ENCODE data around the gene ZNF273.
A peak's percentile ranks its signal among the peaks of the same experiment; 100 is the strongest.
"Not testable (repeated sequence)": the region's sequence is repeated elsewhere in the genome, so short reads cannot be mapped to it uniquely, and the experiment has no call there.

The ZNF273 gene

DNA sequence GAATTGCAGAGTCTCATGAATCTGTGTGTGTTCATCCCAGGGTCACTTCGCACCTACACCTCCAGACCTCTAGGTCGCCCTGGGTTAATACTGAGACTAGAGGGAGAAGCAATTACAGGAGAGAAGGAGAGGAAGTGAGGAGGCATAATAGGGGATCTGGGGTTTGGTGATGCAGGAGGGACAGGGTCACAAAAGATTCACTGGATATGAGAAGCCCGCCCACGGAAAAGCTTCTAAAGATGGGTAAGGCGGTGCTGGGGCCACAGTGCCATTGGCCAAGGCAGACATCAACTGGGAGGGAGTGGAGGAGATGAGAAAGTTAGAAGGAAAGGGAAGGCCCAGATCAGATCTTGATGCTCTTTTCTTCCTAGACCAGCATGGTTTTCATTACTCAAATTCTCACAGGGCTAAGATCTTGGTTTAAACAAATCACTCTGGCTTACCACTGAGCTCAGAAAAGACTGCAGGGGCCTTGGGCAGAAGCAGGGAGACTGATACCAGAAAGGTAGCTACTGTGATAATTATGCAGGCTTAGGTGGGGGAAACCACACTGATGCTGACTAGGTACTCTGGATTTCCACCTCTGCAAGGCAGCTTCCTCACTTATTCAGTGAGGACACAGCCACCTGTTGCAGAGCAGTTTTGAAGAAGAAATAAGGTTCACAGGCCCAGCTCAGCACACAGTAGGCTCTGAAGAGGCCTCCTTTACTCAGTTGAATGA, 17.4 kb upstream of the ZNF273 start:
- Histone ChIP-seq H3K4me3 (ENCODE audit: low read length) (no peak overlapping the region), H3K9me3 (ENCODE audit: control insufficient read depth, low read length) (no peaks in the 10 kb centered on the region), H3K36me3 (ENCODE audit: control insufficient read depth, insufficient read depth, low read length, severe bottlenecking) (no peaks in the 10 kb centered on the region), H3K27me3 (replicated peaks; ENCODE audit: control insufficient read depth, insufficient read depth, low read length) (peaks cover 35% of the 10 kb centered on the region), H3K9ac (ENCODE audit: low read length) (no peak overlapping the region), H3K4me1 (ENCODE audit: control insufficient read depth, insufficient read depth, low read length) (peaks cover 17% of the 10 kb centered on the region)
- DNase-seq (ENCODE audit: low read depth), result no peak

DNA sequence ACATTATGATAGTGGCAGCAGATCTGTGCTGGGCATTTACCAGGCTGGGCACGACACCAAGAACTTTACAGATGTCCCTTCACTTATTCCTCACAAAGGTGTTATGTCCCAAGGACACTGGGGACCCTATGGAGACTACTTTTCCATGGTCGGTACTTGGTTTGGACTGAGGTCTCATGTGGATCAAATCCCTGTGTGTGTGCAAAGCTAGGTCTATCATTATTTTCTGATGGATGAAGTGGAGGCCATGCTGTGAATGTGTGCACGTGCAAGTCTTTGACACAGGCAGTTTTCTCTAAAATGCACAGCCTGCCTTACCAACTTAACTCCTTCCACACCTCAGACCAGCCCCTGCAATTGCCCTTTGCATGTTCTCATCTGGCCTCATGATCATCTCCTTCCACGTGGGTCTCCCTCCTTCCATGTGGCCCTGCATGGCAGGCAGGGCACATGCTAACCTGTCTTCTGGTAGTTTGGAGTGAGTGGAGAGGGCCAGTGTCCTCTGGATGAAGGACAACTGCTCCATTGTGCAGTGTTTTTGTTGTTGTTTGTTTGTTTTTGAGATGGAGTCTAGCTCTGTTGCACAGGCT, 16.0 kb upstream of the ZNF273 start:
- no peaks in the 10 kb centered on the region for H3K36me3 ChIP-seq (ENCODE audit: control insufficient read depth, insufficient read depth, low read length, severe bottlenecking)
- H3K9me3 ChIP-seq (ENCODE audit: control insufficient read depth, low read length), result no peaks in the 10 kb centered on the region
- peaks cover 35% of the 10 kb centered on the region for H3K27me3 ChIP-seq (replicated peaks; ENCODE audit: control insufficient read depth, insufficient read depth, low read length)
- H3K9ac ChIP-seq (ENCODE audit: low read length), result no peak overlapping the region
- peaks cover 16% of the 10 kb centered on the region for H3K4me1 ChIP-seq (ENCODE audit: control insufficient read depth, insufficient read depth, low read length)
- no peak overlapping the region for H3K4me3 ChIP-seq (ENCODE audit: low read length)
- DNase-seq (ENCODE audit: low read depth), result no peak

DNA sequence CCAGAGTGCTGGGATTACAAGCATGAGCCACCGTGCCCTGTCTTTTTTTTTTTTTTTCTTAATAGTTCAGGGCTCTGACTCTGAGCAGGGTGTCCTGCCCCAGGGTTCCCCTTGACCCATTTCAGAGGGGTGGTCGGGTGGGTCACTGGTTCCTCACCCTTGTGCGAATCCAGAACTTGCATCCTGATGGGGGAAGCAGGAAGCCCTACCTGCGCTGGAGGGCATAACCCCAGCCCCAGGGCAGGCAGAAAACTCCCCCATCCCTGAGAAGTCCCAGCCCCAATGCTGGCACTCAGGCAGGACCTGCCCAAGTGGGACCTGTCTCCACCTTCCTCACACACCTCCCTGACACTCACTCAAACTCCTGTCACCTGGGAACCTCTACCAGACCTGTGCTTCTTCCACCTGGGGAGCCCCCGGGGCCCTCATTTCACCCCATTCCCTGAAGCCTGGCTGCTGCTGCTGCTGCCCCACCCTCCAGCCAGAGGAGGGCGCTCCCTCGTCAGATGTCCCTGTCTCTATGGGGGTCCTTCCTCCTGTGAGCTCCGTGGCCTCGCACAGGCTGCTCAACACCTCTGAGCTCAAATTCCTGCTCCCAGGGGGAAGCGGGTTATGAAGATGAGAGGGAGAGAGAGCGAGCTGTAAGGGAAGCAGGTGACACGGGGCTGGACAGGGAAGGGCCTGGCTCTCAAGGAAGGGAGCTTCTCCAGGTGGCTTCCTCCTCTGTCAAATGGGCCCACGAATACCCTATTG, 15.1 kb upstream of the ZNF273 start:
- H3K4me3 ChIP-seq (ENCODE audit: low read length), result peak overlapping the region; percentile 74
- no peaks in the 10 kb centered on the region for H3K9me3 ChIP-seq (ENCODE audit: control insufficient read depth, low read length)
- peaks cover 9% of the 10 kb centered on the region for H3K4me1 ChIP-seq (ENCODE audit: control insufficient read depth, insufficient read depth, low read length)
- no peak for DNase-seq (ENCODE audit: low read depth)
- H3K9ac ChIP-seq (ENCODE audit: low read length), result no peak overlapping the region
- H3K27me3 ChIP-seq (replicated peaks; ENCODE audit: control insufficient read depth, insufficient read depth, low read length), result peaks cover 35% of the 10 kb centered on the region
- no peaks in the 10 kb centered on the region for H3K36me3 ChIP-seq (ENCODE audit: control insufficient read depth, insufficient read depth, low read length, severe bottlenecking)

DNA sequence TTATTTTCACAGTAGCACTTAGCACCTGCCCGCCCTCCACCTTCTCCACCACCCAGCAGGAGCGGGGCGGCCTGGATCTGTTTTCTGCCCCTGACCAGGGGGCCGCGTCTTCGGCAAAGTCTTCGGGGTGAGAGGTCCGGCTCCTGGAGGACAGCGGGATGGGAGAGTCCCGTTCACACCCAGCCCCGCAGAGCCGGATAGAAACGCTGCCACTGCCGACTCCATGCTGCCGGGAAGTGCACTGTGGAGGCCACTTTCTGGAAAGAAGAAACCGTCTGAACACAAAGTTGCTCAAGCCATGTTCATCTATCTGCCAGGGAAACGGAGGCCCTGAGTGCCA, 14.5 kb upstream of the ZNF273 start:
- peak overlapping the region; percentile 63 for H3K9ac ChIP-seq (ENCODE audit: low read length)
- peaks cover 33% of the 10 kb centered on the region for H3K27me3 ChIP-seq (replicated peaks; ENCODE audit: control insufficient read depth, insufficient read depth, low read length)
- no peaks in the 10 kb centered on the region for H3K36me3 ChIP-seq (ENCODE audit: control insufficient read depth, insufficient read depth, low read length, severe bottlenecking)
- DNase-seq (ENCODE audit: low read depth), result no peak
- H3K4me3 ChIP-seq (ENCODE audit: low read length), result peak overlapping the region; percentile 74
- no peaks in the 10 kb centered on the region for H3K9me3 ChIP-seq (ENCODE audit: control insufficient read depth, low read length)
- peaks cover 9% of the 10 kb centered on the region for H3K4me1 ChIP-seq (ENCODE audit: control insufficient read depth, insufficient read depth, low read length)

DNA sequence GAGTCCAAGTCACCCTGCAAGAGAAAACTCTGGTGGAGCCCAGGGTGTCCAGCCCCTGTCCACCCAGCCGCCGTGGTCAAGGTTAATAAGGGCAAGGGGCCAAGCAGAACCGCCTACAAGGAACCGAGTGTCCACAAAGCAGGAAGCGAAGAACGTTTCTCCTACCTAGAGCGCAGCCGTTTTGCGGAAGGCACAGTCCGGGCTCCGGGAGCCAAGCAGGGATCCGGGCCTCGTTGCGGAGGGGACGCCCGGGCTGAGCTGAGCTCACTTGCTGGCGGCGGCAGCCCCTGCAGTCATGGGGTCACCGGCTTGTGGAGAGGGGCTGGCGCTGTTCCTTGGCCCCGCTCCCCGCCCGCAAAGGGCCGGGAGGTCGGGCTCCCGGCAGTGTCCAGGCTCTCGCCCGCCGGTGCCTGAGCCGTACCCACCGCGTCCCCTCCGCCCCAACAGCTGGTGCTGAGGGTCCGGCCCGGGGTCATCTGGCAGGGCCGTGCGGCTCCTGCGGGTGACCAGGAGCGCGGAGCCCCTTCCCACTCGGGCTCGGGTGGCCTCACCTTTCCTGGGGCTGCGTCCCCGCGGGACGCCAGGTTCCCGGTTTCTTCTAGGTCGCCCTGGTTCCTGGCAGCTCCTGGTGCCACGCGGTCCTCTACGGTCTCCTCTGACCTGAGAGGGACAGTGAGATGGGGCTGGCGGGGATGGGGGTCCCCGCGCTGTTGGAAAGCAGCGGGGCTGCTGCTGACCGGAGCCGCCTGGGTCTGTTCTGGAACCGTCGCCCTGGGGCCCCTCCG, 14.0 kb upstream of the ZNF273 start:
- H3K9me3 ChIP-seq (ENCODE audit: control insufficient read depth, low read length), result no peaks in the 10 kb centered on the region
- H3K9ac ChIP-seq (ENCODE audit: low read length), result peak overlapping the region; percentile 63
- H3K27me3 ChIP-seq (replicated peaks; ENCODE audit: control insufficient read depth, insufficient read depth, low read length), result peaks cover 28% of the 10 kb centered on the region
- peak overlapping the region; percentile 74 for H3K4me3 ChIP-seq (ENCODE audit: low read length)
- H3K36me3 ChIP-seq (ENCODE audit: control insufficient read depth, insufficient read depth, low read length, severe bottlenecking), result no peaks in the 10 kb centered on the region
- DNase-seq (ENCODE audit: low read depth), result peak; percentile 32
- peaks cover 9% of the 10 kb centered on the region for H3K4me1 ChIP-seq (ENCODE audit: control insufficient read depth, insufficient read depth, low read length)

DNA sequence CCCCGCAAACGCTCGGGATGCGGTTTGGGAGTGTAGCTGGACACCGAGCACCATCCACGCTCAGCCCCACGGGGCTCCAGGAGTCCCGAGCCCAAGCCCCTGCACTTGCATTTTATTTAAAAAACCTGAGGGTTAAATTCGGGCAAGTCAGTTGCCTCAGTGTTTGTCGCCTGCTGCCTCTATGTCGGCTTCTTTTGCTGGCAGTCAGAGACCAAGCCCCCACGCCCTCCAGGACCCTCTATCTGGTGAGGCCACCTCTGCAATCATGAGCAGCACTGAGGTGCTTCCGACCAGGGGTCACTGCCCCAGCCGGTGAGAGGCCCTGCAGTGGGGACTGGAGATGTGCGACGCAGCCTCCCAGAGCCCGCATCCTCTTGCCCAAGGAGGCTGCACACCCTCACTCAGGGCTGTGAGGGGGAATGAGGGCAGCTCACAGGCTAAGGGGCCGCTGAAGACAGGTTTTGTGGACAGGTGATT, 13.3 kb upstream of the ZNF273 start:
- no peak for DNase-seq (ENCODE audit: low read depth)
- Histone ChIP-seq H3K4me3 (ENCODE audit: low read length) (no peak overlapping the region), H3K27me3 (replicated peaks; ENCODE audit: control insufficient read depth, insufficient read depth, low read length) (peaks cover 28% of the 10 kb centered on the region)

DNA sequence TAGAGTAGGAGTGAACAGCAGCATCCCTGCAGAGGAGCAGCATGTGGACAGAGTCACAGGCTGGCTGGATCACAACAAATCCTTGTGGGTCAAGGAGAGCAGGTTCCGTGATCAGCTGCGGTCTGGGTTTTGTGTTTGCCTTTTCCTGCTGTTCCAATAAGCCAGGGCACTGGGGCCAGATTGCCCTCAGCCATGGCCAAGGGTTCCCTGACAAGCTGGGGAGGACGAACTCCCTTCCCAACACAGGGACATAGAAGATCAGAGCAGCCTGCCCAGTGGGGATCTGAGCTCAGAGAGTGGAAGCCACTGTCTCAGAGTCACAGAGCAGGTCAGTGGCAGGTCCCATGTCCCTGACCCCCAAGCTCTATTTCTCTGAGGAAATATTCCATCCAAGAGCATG, 12.8 kb upstream of the ZNF273 start:
- H3K9ac ChIP-seq (ENCODE audit: low read length); H3K9me3 ChIP-seq (ENCODE audit: control insufficient read depth, low read length); H3K4me3 ChIP-seq (ENCODE audit: low read length); H3K36me3 ChIP-seq (ENCODE audit: control insufficient read depth, insufficient read depth, low read length, severe bottlenecking); H3K4me1 ChIP-seq (ENCODE audit: control insufficient read depth, insufficient read depth, low read length); DNase-seq (ENCODE audit: low read depth): not testable (repeated sequence)
- peaks cover 28% of the 10 kb centered on the region for H3K27me3 ChIP-seq (replicated peaks; ENCODE audit: control insufficient read depth, insufficient read depth, low read length)

More for the DNA sequence above, 13.3 kb upstream of the ZNF273 start:
- H3K9ac ChIP-seq (ENCODE audit: low read length), result no peak overlapping the region
- peaks cover 9% of the 10 kb centered on the region for H3K4me1 ChIP-seq (ENCODE audit: control insufficient read depth, insufficient read depth, low read length)
- H3K9me3 ChIP-seq (ENCODE audit: control insufficient read depth, low read length), result no peaks in the 10 kb centered on the region
- no peaks in the 10 kb centered on the region for H3K36me3 ChIP-seq (ENCODE audit: control insufficient read depth, insufficient read depth, low read length, severe bottlenecking)

DNA sequence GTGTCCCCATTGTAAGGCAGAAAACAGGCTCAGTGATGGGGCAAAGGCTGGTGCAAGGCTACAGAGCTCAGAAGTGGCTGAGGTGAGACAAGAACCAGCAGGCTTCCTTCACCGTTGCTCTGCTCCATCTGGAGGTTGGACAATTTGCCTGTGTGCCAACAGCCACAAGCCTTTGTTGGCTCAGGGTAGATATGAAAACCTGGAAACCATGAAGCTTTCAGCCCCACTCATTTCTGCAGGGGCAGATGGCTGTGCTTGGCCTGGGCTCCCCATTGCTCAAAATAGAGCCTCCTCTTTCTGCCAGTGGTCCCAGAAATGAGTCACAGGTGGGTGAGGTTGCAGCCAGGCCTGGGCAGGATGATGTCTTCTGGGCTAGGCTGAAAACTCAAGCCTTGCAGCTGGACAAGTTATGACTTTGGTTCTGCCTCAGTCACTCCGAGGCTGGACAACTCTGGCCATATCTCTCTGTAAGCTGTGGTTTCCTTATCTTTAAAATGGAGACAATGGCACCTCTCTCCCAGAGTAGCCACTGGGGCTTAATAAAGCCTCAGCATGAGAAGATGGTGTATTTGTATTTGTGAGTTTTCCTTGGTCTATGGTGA, 12.2 kb upstream of the ZNF273 start:
- H3K9me3 ChIP-seq (ENCODE audit: control insufficient read depth, low read length), result no peaks in the 10 kb centered on the region
- H3K9ac ChIP-seq (ENCODE audit: low read length), result no peak overlapping the region
- no peak overlapping the region for H3K4me3 ChIP-seq (ENCODE audit: low read length)
- no peak for DNase-seq (ENCODE audit: low read depth)
- no peaks in the 10 kb centered on the region for H3K36me3 ChIP-seq (ENCODE audit: control insufficient read depth, insufficient read depth, low read length, severe bottlenecking)
- H3K4me1 ChIP-seq (ENCODE audit: control insufficient read depth, insufficient read depth, low read length), result peaks cover 9% of the 10 kb centered on the region
- H3K27me3 ChIP-seq (replicated peaks; ENCODE audit: control insufficient read depth, insufficient read depth, low read length), result peaks cover 28% of the 10 kb centered on the region

DNA sequence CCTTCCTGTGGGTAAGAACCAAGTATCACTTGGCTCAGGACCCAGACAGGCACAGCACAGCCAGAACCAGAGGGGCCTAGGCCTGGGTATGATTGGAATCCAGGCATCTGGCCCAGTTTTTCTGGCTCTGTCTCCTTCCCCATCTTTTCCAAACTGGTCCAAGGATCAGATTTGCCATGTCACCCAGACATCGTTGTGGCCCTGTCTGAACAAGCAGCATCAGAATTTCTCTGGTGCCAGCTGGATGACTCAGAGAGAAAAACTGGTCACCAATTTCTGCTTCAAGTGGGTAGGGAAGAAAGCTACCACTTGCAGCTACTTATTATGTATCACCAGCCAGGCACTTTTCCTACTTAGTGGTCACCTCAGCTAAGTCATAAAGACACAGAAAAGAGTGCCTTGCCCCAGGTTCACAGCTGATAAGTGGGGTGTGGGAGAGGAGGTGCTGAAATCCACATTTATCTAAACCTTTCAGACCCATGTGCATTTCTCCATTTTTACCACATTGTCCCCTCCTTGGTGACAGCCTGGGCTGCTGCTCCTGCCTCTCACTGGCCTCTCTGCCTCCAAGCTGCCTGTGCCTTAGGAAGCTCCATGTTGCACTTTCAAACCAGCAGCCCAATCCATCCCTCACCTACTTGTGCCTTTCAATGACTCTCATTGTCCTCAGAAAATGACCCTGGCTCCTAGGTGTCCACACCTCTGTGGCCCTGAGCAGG, 11.6 kb upstream of the ZNF273 start:
- not testable (repeated sequence) for H3K9me3 ChIP-seq (ENCODE audit: control insufficient read depth, low read length); H3K9ac ChIP-seq (ENCODE audit: low read length); H3K4me1 ChIP-seq (ENCODE audit: control insufficient read depth, insufficient read depth, low read length); H3K36me3 ChIP-seq (ENCODE audit: control insufficient read depth, insufficient read depth, low read length, severe bottlenecking); DNase-seq (ENCODE audit: low read depth); H3K4me3 ChIP-seq (ENCODE audit: low read length)
- peaks cover 26% of the 10 kb centered on the region for H3K27me3 ChIP-seq (replicated peaks; ENCODE audit: control insufficient read depth, insufficient read depth, low read length)

DNA sequence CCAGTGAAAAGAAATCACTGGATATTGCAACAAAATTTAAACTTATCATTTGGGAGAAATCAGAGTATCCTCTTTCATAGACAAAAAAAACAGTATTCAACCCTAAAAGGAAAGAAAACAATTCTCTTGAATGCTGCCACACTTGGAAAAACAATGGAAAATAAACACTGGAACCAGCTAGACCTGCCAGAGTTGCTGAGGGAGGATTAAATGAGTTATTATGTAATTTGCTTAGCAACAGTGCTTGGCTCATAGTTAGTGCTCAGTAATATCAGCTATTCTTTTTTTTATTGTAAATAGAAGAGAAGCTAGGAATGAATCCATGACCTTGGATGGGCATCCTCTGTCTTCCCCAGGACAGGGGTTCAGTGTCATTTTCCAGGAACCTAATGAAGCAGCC, 11.0 kb upstream of the ZNF273 start:
- H3K9me3 ChIP-seq (ENCODE audit: control insufficient read depth, low read length), result no peaks in the 10 kb centered on the region
- H3K4me3 ChIP-seq (ENCODE audit: low read length), result no peak overlapping the region
- no peak for DNase-seq (ENCODE audit: low read depth)
- H3K27me3 ChIP-seq (replicated peaks; ENCODE audit: control insufficient read depth, insufficient read depth, low read length), result peaks cover 20% of the 10 kb centered on the region
- H3K4me1 ChIP-seq (ENCODE audit: control insufficient read depth, insufficient read depth, low read length), result peaks cover 9% of the 10 kb centered on the region
- no peak overlapping the region for H3K9ac ChIP-seq (ENCODE audit: low read length)
- H3K36me3 ChIP-seq (ENCODE audit: control insufficient read depth, insufficient read depth, low read length, severe bottlenecking), result no peaks in the 10 kb centered on the region

Measured in adipocyte (in vitro differentiated cells).